Tibial artery (tissue), 4 donors: ENCODE measurements around the gene OR2T34.
"Not testable (repeated sequence)": the region's sequence is repeated elsewhere in the genome, so short reads cannot be mapped to it uniquely, and the experiment has no call there.

Source experiments
- DNase-seq, 2 donors: peaks; one replicate each; pipeline ENCODE4 v3.0.0-alpha.2; 2019
- H3K27ac ChIP-seq, 2 donors: fragments of 200-600 bp; sonication (generic) in 1 of 2; 1 replicate in 1 of 2; 2 replicates in 1 of 2; pipeline ENCODE4 v1.5.1; 2018 to 2019; ENCODE audit warnings: mild to moderate bottlenecking in 1 of 2
- H3K27me3 ChIP-seq, 2 donors: fragments of 200-600 bp; sonication (generic) in 1 of 2; one replicate each; pipeline versions ENCODE4 v1.5.1 to v1.6.0; 2016 to 2019
- H3K36me3 ChIP-seq, 3 donors: fragments of 200-600 bp; sonication (generic) in 2 of 3; one replicate each; pipeline ENCODE4 v1.5.1; 2016 to 2019; ENCODE audit warnings: mild to moderate bottlenecking in 2 of 3
- H3K4me1 ChIP-seq, 4 donors: fragments of 200-600 bp; sonication (generic) in 2 of 4; 1 replicate in 3 of 4; 2 replicates in 1 of 4; pipeline ENCODE4 v1.5.1; 2016 to 2019
- H3K4me3 ChIP-seq, 2 donors: fragments of 200-600 bp; sonication (generic) in 1 of 2; 1 replicate in 1 of 2; 2 replicates in 1 of 2; pipeline ENCODE4 v1.5.1; 2018 to 2019; ENCODE audit warnings: mild to moderate bottlenecking in 2 of 2
- H3K9me3 ChIP-seq, 3 donors: fragments of 200-600 bp; sonication (generic) in 1 of 3; one replicate each; pipeline ENCODE4 v1.5.1; 2016 to 2019
- CTCF ChIP-seq, 2 experiments: fragments of 200-600 bp in 1 of 2; fragments of 450-650 bp in 1 of 2; IDR thresholded peaks; one replicate each; pipeline ENCODE4 v1.5.1; 2017 to 2019; ENCODE audit warnings: antibody characterized with exemption in 2 of 2, mild to moderate bottlenecking in 1 of 2, moderate library complexity in 1 of 2
- intact Hi-C: fragments of 100-400 bp; cut with DNase I; formaldehyde crosslinking; loops from one replicate; pipeline ENCODE4 v1.15.0; 2023; ENCODE audit warnings: low total_unique reads

Gene OR2T34

GRCh38 chr1:248592655-248593054 is 18.1 kb upstream of the OR2T34 start:
- no peaks in the 10 kb centered on the region for H3K9me3 ChIP-seq
- no peaks in the 10 kb centered on the region for H3K27me3 ChIP-seq
- intact Hi-C loops = no loop called here
- H3K4me3 ChIP-seq = no peak overlapping the region
- no peaks in the 10 kb centered on the region for H3K4me1 ChIP-seq
- DNase-seq = no peak
- H3K27ac ChIP-seq = no peak overlapping the region
- TF ChIP-seq CTCF (IDR thresholded peaks at IDR 0.05) = no peak
- H3K36me3 ChIP-seq = no peaks in the 10 kb centered on the region

- no peak overlapping the region for H3K27ac ChIP-seq
- no peak for TF ChIP-seq CTCF (IDR thresholded peaks at IDR 0.05)
Measured at GRCh38 chr1:248590055-248590454, 15.5 kb upstream of the OR2T34 start.

GRCh38 chr1:248589334-248589733 is 14.8 kb upstream of the OR2T34 start:
- Histone ChIP-seq H3K27ac (no peak overlapping the region), H3K9me3 (no peaks in the 10 kb centered on the region), H3K4me1 (no peaks in the 10 kb centered on the region), H3K27me3 (no peaks in the 10 kb centered on the region), H3K36me3 (no peaks in the 10 kb centered on the region), H3K4me3 (no peak overlapping the region)
- intact Hi-C loops = no loop called here
- DNase-seq = no peak
- TF ChIP-seq CTCF (IDR thresholded peaks at IDR 0.05) = no peak

More at GRCh38 chr1:248590055-248590454, 15.5 kb upstream of the OR2T34 start:
- H3K27me3 ChIP-seq = no peaks in the 10 kb centered on the region
- H3K9me3 ChIP-seq = no peaks in the 10 kb centered on the region
- no peak overlapping the region for H3K4me3 ChIP-seq
- intact Hi-C loops = no loop called here
- no peaks in the 10 kb centered on the region for H3K4me1 ChIP-seq
- no peak for DNase-seq
- no peaks in the 10 kb centered on the region for H3K36me3 ChIP-seq

- H3K9me3 ChIP-seq = no peaks in the 10 kb centered on the region
- H3K4me1 ChIP-seq = no peaks in the 10 kb centered on the region
- no peaks in the 10 kb centered on the region for H3K27me3 ChIP-seq
- TF ChIP-seq CTCF (IDR thresholded peaks at IDR 0.05) = no peak
- intact Hi-C loops = no loop called here
- DNase-seq = no peak
- H3K27ac ChIP-seq = no peak overlapping the region
- H3K4me3 ChIP-seq = no peak overlapping the region
- H3K36me3 ChIP-seq = no peaks in the 10 kb centered on the region
Measured at GRCh38 chr1:248585266-248585665, 10.7 kb upstream of the OR2T34 start.

GRCh38 chr1:248576260-248576980 is 1.9 kb upstream of the OR2T34 start:
- Histone ChIP-seq H3K36me3 (no peaks in the 10 kb centered on the region), H3K27me3 (no peaks in the 10 kb centered on the region), H3K9me3 (no peaks in the 10 kb centered on the region), H3K4me1 (no peaks in the 10 kb centered on the region), H3K4me3 (no peak overlapping the region), H3K27ac (no peak overlapping the region)
- no peak for DNase-seq
- intact Hi-C loops = no loop called here
- TF ChIP-seq CTCF (IDR thresholded peaks at IDR 0.05) = no peak

GRCh38 chr1:248573856-248574255 is 701 bp downstream of the OR2T34 start:
- H3K4me1 ChIP-seq, H3K27ac ChIP-seq, intact Hi-C loops, H3K9me3 ChIP-seq, DNase-seq, H3K4me3 ChIP-seq, H3K27me3 ChIP-seq, H3K36me3 ChIP-seq: not testable (repeated sequence)

GRCh38 chr1:248572049-248572448 is 2.5 kb downstream of the OR2T34 start:
- DNase-seq, H3K4me1 ChIP-seq, intact Hi-C loops, H3K9me3 ChIP-seq, H3K36me3 ChIP-seq, H3K4me3 ChIP-seq, H3K27ac ChIP-seq, H3K27me3 ChIP-seq: not testable (repeated sequence)

- H3K9me3 ChIP-seq, H3K36me3 ChIP-seq, DNase-seq, H3K27me3 ChIP-seq, H3K4me3 ChIP-seq, H3K4me1 ChIP-seq, H3K27ac ChIP-seq, intact Hi-C loops: not testable (repeated sequence)
Measured at GRCh38 chr1:248570811-248571210, 3.7 kb downstream of the OR2T34 start.

- H3K27me3 ChIP-seq, H3K27ac ChIP-seq, H3K36me3 ChIP-seq, H3K9me3 ChIP-seq, H3K4me1 ChIP-seq, H3K4me3 ChIP-seq, DNase-seq, intact Hi-C loops: not testable (repeated sequence)
Measured at GRCh38 chr1:248569049-248569448, 5.5 kb downstream of the OR2T34 start.
